ENCODE measurements around the gene GLI1. TPM values are rescaled to one million over a fixed set of nuclear protein-coding genes. Genes with fewer than 3 reads are reported as not detected.

GLI1 gene
- total RNA-seq, 1 experiment from 2014 or later, result 25.8 TPM

GRCh38 chr12:57465747-57466505 lies 6.3 kb downstream of the GLI1 start:
- no CpG with 5 or more reads among the region's 14 CpGs for WGBS (ENCODE audit: extremely low coverage, insufficient read length, low lambda C conversion rate)

More at GRCh38 chr12:57465747-57466505, 6.3 kb downstream of the GLI1 start:
- no peak overlapping the region for H2BK12ac ChIP-seq (ENCODE audit: insufficient read length, low read depth, low read length)
- H3K18ac ChIP-seq (ENCODE audit: insufficient read length, low read depth, low read length), result no peak overlapping the region
- H2BK20ac ChIP-seq (ENCODE audit: low read depth, low read length, poor library complexity, severe bottlenecking), result no peak overlapping the region
- no peaks in the 10 kb centered on the region for H3K4me1 ChIP-seq (ENCODE audit: insufficient read depth, low read length)
- peaks cover 2% of the 10 kb centered on the region for H3K23me2 ChIP-seq (ENCODE audit: insufficient read length, low read depth, low read length, poor library complexity, severe bottlenecking)
- no peak overlapping the region for H3K27ac ChIP-seq (ENCODE audit: insufficient read length, low read depth, low read length)
- no peaks in the 10 kb centered on the region for H3K79me2 ChIP-seq (ENCODE audit: insufficient read depth, low read length)
- H3K14ac ChIP-seq (ENCODE audit: insufficient read depth, low read length), result no peak overlapping the region
- no peak overlapping the region for H3K23ac ChIP-seq (ENCODE audit: insufficient read length, low read depth, low read length)
- H2BK5ac ChIP-seq (ENCODE audit: insufficient read length, low read length), result no peak overlapping the region
- no peak overlapping the region for H3K4ac ChIP-seq (ENCODE audit: low read depth, low read length)
- H3K9ac ChIP-seq (ENCODE audit: extremely low read depth, insufficient read length, low read length), result no peak overlapping the region
- H3K36me3 Mint-ChIP-seq (ENCODE audit: insufficient read depth in 1 of 3, low read depth in 3 of 3), result peaks cover 0 to 36% (median 19%) of the 10 kb centered on the region in 3 experiments
- H3K4me2 ChIP-seq (ENCODE audit: insufficient read depth, insufficient read length, low read length), result no peak overlapping the region
- H4K91ac ChIP-seq (ENCODE audit: insufficient read length, low read depth, low read length), result no peak overlapping the region
- TF ChIP-seq CTCF (conservative IDR thresholded peaks at IDR 0.05), result no peak
- no peak overlapping the region for H3T11ph ChIP-seq (ENCODE audit: low read length)
- H3K79me1 ChIP-seq (ENCODE audit: insufficient read depth, low read depth, low read length, poor library complexity, severe bottlenecking), result no peaks in the 10 kb centered on the region
- H3K27me3 ChIP-seq (ENCODE audit: insufficient read depth, low read length), result no peaks in the 10 kb centered on the region
- H2BK15ac ChIP-seq (ENCODE audit: low read depth, low read length), result no peak overlapping the region
- no peak overlapping the region for H3K56ac ChIP-seq (ENCODE audit: insufficient read length, low read depth, low read length)
- no peak overlapping the region for H4K8ac ChIP-seq (replicated peaks; ENCODE audit: insufficient read length, low read depth, low read length)
- no peak overlapping the region for H4K5ac ChIP-seq (ENCODE audit: insufficient read length, low read depth, low read length)
- no peaks in the 10 kb centered on the region for H4K20me1 ChIP-seq (ENCODE audit: control insufficient read depth, insufficient read depth, insufficient read length)
- peak; percentile 17 for DNase-seq
- no peak overlapping the region for H2BK120ac ChIP-seq (ENCODE audit: low read depth, low read length, poor library complexity, severe bottlenecking)
- H2AK5ac ChIP-seq (ENCODE audit: insufficient read length, low read length), result no peak overlapping the region
- peaks cover 40% of the 10 kb centered on the region for H3K27me3 Mint-ChIP-seq (ENCODE audit: low read depth)
- H3K27ac Mint-ChIP-seq, result no peak overlapping the region
- peaks cover 9 to 12% of the 10 kb centered on the region in 2 experiments for H3K4me1 Mint-ChIP-seq
- H3K4me3 Mint-ChIP-seq, result no peak overlapping the region
- H3K9me3 Mint-ChIP-seq, result no peaks in the 10 kb centered on the region
- H3K9me3 ChIP-seq (ENCODE audit: control insufficient read depth, low read depth, low read length), result no peaks in the 10 kb centered on the region
- H2AFZ ChIP-seq (ENCODE audit: low read length), result no peak overlapping the region

Data from H9 (cell line).